Liver (tissue), 3 donors: ENCODE data around the gene PM20D1.
A peak's percentile ranks its signal among the peaks of the same experiment; 100 is the strongest.

Source experiments
- ATF3 ChIP-seq: IDR thresholded peaks from 2 replicates; pipeline ENCODE4 v1.6.1; 2016; ENCODE audit warnings: antibody characterized with exemption
- CTCF ChIP-seq: fragments of 150-350 bp; IDR thresholded peaks from 2 replicates; pipeline ENCODE4 v1.5.1; 2017; ENCODE audit warnings: improper control_type of control experiment, low read depth, low read length; ENCODE audit not compliant: missing input control
- EGR1 ChIP-seq, 2 donors: IDR thresholded peaks; 2 replicates each; pipeline ENCODE4 v1.6.1; 2016 to 2018; ENCODE audit warnings: antibody characterized with exemption in 2 of 2, low read depth in 2 of 2
- FOXA1 ChIP-seq: IDR thresholded peaks from 2 replicates; pipeline ENCODE4 v1.6.1; 2016; ENCODE audit warnings: antibody characterized with exemption
- GABPA ChIP-seq, 2 donors: IDR thresholded peaks in 1 of 2; conservative IDR thresholded peaks in 1 of 2; 2 replicates each; pipeline ENCODE4 v1.6.1; 2016; ENCODE audit warnings: antibody characterized with exemption in 2 of 2, mild to moderate bottlenecking in 1 of 2, moderate library complexity in 1 of 2
- HNF4G ChIP-seq: IDR thresholded peaks from 2 replicates; pipeline ENCODE4 v1.6.1; 2016; ENCODE audit warnings: antibody characterized with exemption
- JUND ChIP-seq, 2 donors: IDR thresholded peaks; 2 replicates each; pipeline ENCODE4 v1.6.1; 2016; ENCODE audit warnings: antibody characterized with exemption in 2 of 2
- REST ChIP-seq: IDR thresholded peaks from 2 replicates; pipeline ENCODE4 v1.6.1; 2016; ENCODE audit warnings: antibody characterized with exemption, mild to moderate bottlenecking
- SP1 ChIP-seq: IDR thresholded peaks from 2 replicates; pipeline ENCODE4 v1.6.1; 2018; ENCODE audit warnings: antibody characterized with exemption, mild to moderate bottlenecking
- TAF1 ChIP-seq: conservative IDR thresholded peaks from 2 replicates; pipeline ENCODE4 v1.6.1; 2016; ENCODE audit warnings: antibody characterized with exemption, mild to moderate bottlenecking
- YY1 ChIP-seq: IDR thresholded peaks from 2 replicates; pipeline ENCODE4 v1.6.1; 2016; ENCODE audit warnings: antibody characterized with exemption, mild to moderate bottlenecking
- ZBTB33 ChIP-seq: IDR thresholded peaks from 2 replicates; pipeline ENCODE4 v1.6.1; 2016; ENCODE audit warnings: antibody characterized with exemption
- donor health status: healthy.
- donor health status: healthy.

GRCh38 chr1:205812878-205813754 is 36.8 kb downstream of the PM20D1 start, which contains the start of gene SLC41A1:
- TF ChIP-seq FOXA1 (no peak), CTCF (no peak), GABPA (IDR thresholded peaks at IDR 0.05 in 1 of 2, conservative IDR thresholded peaks at IDR 0.05 in 1 of 2) (peak in 1 of 2 donors; percentile 40), JUND (IDR thresholded peaks at IDR 0.05) (no peak), ATF3 (no peak), REST (peak; percentile 63), EGR1 (IDR thresholded peaks at IDR 0.05; ENCODE audit: low read depth in 2 of 2) (no peak), TAF1 (no peak), YY1 (peak; percentile 31), SP1 (peak; percentile 78), ZBTB33 (no peak), HNF4G (no peak)
